Neural cell (in vitro differentiated cells): Measurements from ENCODE around the gene CHRNA9. TPM values are rescaled to one million over a fixed set of nuclear protein-coding genes. Genes with fewer than 3 reads are reported as not detected.

Source experiments
- H2AFZ ChIP-seq: fragments of 200-600, 300-800 bp; sonication (generic), shearing (Covaris generic); 2 replicates; pipeline ENCODE4 v1.6.0; 2014; ENCODE audit warnings: low read depth, mild to moderate bottlenecking, antibody characterized with exemption, low read length, moderate library complexity
- H3F3A ChIP-seq: fragments of 200-600 bp; shearing (Covaris generic); 2 replicates; pipeline ENCODE4 v1.6.1; 2016; ENCODE audit warnings: mild to moderate bottlenecking, moderate library complexity, mixed read lengths, antibody characterized with exemption, low read length; ENCODE audit not compliant: insufficient read depth, poor library complexity, severe bottlenecking
- H3K27ac ChIP-seq: fragments of 200-600, 300-800 bp; sonication (generic), shearing (Covaris generic); 2 replicates; pipeline ENCODE4 v1.5.1; 2014; ENCODE audit warnings: mild to moderate bottlenecking, low read length, moderate library complexity
- H3K27me3 ChIP-seq: fragments of 300-800, 200-600 bp; sonication (generic), shearing (Covaris generic); 2 replicates; pipeline ENCODE4 v1.6.0; 2014; ENCODE audit warnings: mild to moderate bottlenecking, low read depth, low read length, moderate library complexity; ENCODE audit not compliant: insufficient read depth
- H3K36me3 ChIP-seq: fragments of 300-800, 200-600 bp; sonication (generic), shearing (Covaris generic); 2 replicates; pipeline ENCODE4 v1.5.1; 2014; ENCODE audit warnings: mild to moderate bottlenecking, antibody characterized with exemption, low read length, moderate library complexity; ENCODE audit not compliant: insufficient read depth
- H3K4me2 ChIP-seq: fragments of 300-800, 200-600 bp; sonication (generic), shearing (Covaris generic); 2 replicates; pipeline ENCODE4 v1.6.0; 2014; ENCODE audit warnings: mild to moderate bottlenecking, low read length
- H3K4me3 ChIP-seq: fragments of 300-800, 200-600 bp; sonication (generic), shearing (Covaris generic); 2 replicates; pipeline ENCODE4 v1.5.1; 2014; ENCODE audit warnings: mild to moderate bottlenecking, low read length, moderate library complexity
- H3K79me2 ChIP-seq: fragments of 200-600 bp; shearing (Covaris generic); replicated peaks from 2 replicates; pipeline ENCODE4 v1.6.0; 2014; ENCODE audit warnings: mild to moderate bottlenecking, low read length, moderate library complexity; ENCODE audit not compliant: insufficient read depth
- H3K9ac ChIP-seq: fragments of 300-800, 200-600 bp; sonication (generic), shearing (Covaris generic); 2 replicates; pipeline ENCODE4 v1.6.1; 2016; ENCODE audit warnings: mild to moderate bottlenecking, low read length, mixed read lengths
- H3K9me2 ChIP-seq: fragments of 200-600 bp; shearing (Covaris generic); 2 replicates; pipeline ENCODE4 v1.6.1; 2016; ENCODE audit warnings: mild to moderate bottlenecking, low read length, mixed read lengths; ENCODE audit not compliant: insufficient read depth
- H3K9me3 ChIP-seq: fragments of 200-600, 300-800 bp; sonication (generic), shearing (Covaris generic); 2 replicates; pipeline ENCODE4 v1.6.1; 2016; ENCODE audit warnings: mild to moderate bottlenecking, mixed run types, low read length, moderate library complexity, mixed read lengths
- H4K20me1 ChIP-seq: fragments of 200-600 bp; shearing (Covaris generic); 2 replicates; pipeline ENCODE4 v1.6.1; 2016; ENCODE audit warnings: mild to moderate bottlenecking, mixed run types; ENCODE audit not compliant: insufficient read depth
- EP300 ChIP-seq: fragments of 450-650 bp; conservative IDR thresholded peaks from 2 replicates; pipeline ENCODE4 v1.6.1; 2014; ENCODE audit warnings: antibody characterized with exemption, mild to moderate bottlenecking, moderate library complexity; ENCODE audit not compliant: poor library complexity, severe bottlenecking
- EZH2 ChIP-seq: fragments of 200-600, 300-800 bp; shearing (Covaris generic), sonication (generic); IDR thresholded peaks from 2 replicates; pipeline ENCODE4 v1.6.1; 2014; ENCODE audit warnings: antibody characterized with exemption, low read length, borderline replicate concordance, mild to moderate bottlenecking; ENCODE audit not compliant: insufficient read depth, poor library complexity, severe bottlenecking
- MXI1 ChIP-seq: fragments of 450-650 bp; conservative IDR thresholded peaks from 2 replicates; pipeline ENCODE4 v1.6.1; 2014; ENCODE audit warnings: antibody characterized with exemption, mild to moderate bottlenecking; ENCODE audit not compliant: poor library complexity, severe bottlenecking
- POLR2AphosphoS5 ChIP-seq: IDR thresholded peaks from 2 replicates; pipeline ENCODE4 v1.6.1; 2012
- RAD21 ChIP-seq: fragments of 450-650 bp; conservative IDR thresholded peaks from 2 replicates; pipeline ENCODE4 v1.6.1; 2014; ENCODE audit warnings: antibody characterized with exemption, mild to moderate bottlenecking, moderate library complexity
- SMC3 ChIP-seq: fragments of 450-650 bp; conservative IDR thresholded peaks from 2 replicates; pipeline ENCODE4 v1.6.1; 2014; ENCODE audit warnings: antibody characterized with exemption, mild to moderate bottlenecking, moderate library complexity; ENCODE audit not compliant: poor library complexity
- TAF1 ChIP-seq: IDR thresholded peaks from 2 replicates; pipeline ENCODE4 v1.6.1; 2012; ENCODE audit warnings: low read depth
- polyA plus RNA-seq: library from polyadenylated mRNA; depleted of rRNA; stranded (reverse); fragments of >200 nt; gene quantifications from 2 replicates; pipeline ENCODE4 v1.2.3, GENCODE V29; 2014
- TF ChIP-seq, protein P1 (sequence below): IDR thresholded peaks from 2 replicates; pipeline ENCODE4 v1.6.1; 2012; ENCODE audit warnings: borderline replicate concordance
- TF ChIP-seq, protein P2 (sequence below): fragments of 450-650 bp; IDR thresholded peaks from 2 replicates; pipeline ENCODE4 v1.5.1; 2014; ENCODE audit warnings: antibody characterized with exemption, mild to moderate bottlenecking, moderate library complexity; ENCODE audit not compliant: poor library complexity, severe bottlenecking

Gene CHRNA9
- polyA plus RNA-seq, 1 donor from 2014 or later: 0.10 TPM

DNA sequence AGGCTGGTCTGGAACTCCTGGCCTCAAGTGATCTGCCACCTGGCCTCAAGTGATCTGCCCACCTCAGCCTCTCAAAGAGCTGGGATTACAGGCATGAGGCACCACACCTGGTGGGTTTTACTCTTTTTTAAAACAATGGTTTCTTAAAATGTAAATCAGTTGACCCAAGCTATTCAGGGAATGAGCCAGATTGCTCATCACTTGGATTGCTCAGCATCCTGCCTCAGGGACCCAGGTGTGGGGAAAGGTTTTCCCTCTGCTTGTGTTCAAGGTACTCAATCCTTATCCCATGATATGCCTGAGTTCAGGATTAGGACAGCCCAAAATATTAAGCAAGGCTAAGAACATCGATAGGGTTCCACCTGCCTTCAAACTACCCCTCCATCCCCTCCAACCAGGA lies 67.4 kb downstream of the CHRNA9 start:
- H3K27me3 ChIP-seq: no peaks in the 10 kb centered on the region
- no peaks in the 10 kb centered on the region for H3K9me2 ChIP-seq
- TF ChIP-seq, protein P1, sequence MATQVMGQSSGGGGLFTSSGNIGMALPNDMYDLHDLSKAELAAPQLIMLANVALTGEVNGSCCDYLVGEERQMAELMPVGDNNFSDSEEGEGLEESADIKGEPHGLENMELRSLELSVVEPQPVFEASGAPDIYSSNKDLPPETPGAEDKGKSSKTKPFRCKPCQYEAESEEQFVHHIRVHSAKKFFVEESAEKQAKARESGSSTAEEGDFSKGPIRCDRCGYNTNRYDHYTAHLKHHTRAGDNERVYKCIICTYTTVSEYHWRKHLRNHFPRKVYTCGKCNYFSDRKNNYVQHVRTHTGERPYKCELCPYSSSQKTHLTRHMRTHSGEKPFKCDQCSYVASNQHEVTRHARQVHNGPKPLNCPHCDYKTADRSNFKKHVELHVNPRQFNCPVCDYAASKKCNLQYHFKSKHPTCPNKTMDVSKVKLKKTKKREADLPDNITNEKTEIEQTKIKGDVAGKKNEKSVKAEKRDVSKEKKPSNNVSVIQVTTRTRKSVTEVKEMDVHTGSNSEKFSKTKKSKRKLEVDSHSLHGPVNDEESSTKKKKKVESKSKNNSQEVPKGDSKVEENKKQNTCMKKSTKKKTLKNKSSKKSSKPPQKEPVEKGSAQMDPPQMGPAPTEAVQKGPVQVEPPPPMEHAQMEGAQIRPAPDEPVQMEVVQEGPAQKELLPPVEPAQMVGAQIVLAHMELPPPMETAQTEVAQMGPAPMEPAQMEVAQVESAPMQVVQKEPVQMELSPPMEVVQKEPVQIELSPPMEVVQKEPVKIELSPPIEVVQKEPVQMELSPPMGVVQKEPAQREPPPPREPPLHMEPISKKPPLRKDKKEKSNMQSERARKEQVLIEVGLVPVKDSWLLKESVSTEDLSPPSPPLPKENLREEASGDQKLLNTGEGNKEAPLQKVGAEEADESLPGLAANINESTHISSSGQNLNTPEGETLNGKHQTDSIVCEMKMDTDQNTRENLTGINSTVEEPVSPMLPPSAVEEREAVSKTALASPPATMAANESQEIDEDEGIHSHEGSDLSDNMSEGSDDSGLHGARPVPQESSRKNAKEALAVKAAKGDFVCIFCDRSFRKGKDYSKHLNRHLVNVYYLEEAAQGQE: no peak
- TF ChIP-seq MXI1: no peak
- TF ChIP-seq RAD21: no peak
- no peak for TF ChIP-seq POLR2AphosphoS5
- no peak for TF ChIP-seq EP300
- TF ChIP-seq EZH2: no peak
- TF ChIP-seq TAF1: no peak
- no peak for TF ChIP-seq SMC3
- TF ChIP-seq, protein P2, sequence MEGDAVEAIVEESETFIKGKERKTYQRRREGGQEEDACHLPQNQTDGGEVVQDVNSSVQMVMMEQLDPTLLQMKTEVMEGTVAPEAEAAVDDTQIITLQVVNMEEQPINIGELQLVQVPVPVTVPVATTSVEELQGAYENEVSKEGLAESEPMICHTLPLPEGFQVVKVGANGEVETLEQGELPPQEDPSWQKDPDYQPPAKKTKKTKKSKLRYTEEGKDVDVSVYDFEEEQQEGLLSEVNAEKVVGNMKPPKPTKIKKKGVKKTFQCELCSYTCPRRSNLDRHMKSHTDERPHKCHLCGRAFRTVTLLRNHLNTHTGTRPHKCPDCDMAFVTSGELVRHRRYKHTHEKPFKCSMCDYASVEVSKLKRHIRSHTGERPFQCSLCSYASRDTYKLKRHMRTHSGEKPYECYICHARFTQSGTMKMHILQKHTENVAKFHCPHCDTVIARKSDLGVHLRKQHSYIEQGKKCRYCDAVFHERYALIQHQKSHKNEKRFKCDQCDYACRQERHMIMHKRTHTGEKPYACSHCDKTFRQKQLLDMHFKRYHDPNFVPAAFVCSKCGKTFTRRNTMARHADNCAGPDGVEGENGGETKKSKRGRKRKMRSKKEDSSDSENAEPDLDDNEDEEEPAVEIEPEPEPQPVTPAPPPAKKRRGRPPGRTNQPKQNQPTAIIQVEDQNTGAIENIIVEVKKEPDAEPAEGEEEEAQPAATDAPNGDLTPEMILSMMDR: no peak
- H3K9ac ChIP-seq: no peak overlapping the region
- H3K4me3 ChIP-seq: no peak overlapping the region
- no peak overlapping the region for H3K27ac ChIP-seq
- H2AFZ ChIP-seq: no peak overlapping the region
- H3F3A ChIP-seq: no peaks in the 10 kb centered on the region
- H3K36me3 ChIP-seq: no peaks in the 10 kb centered on the region
- no peaks in the 10 kb centered on the region for H3K79me2 ChIP-seq
- H3K9me3 ChIP-seq: no peaks in the 10 kb centered on the region
- no peak overlapping the region for H3K4me2 ChIP-seq
- no peaks in the 10 kb centered on the region for H4K20me1 ChIP-seq

DNA sequence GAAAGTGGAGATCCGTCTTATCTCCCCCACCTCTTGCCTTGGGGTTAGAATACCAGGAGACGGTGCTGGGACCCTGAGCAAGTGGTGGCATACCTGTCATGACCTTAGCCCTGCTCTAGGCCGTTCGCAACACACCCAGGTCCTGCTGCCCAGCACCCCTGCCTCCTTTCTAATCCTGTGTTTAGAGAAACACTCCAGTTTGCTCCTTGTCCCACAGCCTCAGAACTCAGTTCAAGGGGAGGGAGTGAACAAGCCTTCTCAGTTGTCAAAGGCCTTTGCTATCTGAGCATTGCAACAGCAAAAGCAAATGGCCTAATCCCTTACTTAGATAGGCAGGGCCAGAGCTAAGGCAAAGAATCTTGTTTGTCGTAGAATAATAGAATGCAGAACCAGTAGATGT lies 67.9 kb downstream of the CHRNA9 start:
- no peak overlapping the region for H3K4me3 ChIP-seq
- no peaks in the 10 kb centered on the region for H3F3A ChIP-seq
- H3K79me2 ChIP-seq: no peaks in the 10 kb centered on the region
- no peak overlapping the region for H2AFZ ChIP-seq
- no peak overlapping the region for H3K27ac ChIP-seq
- H3K9ac ChIP-seq: no peak overlapping the region
- H3K9me3 ChIP-seq: no peaks in the 10 kb centered on the region
- H3K4me2 ChIP-seq: no peak overlapping the region
- H3K27me3 ChIP-seq: no peaks in the 10 kb centered on the region
- no peak for TF ChIP-seq TAF1
- TF ChIP-seq POLR2AphosphoS5: no peak
- no peak for TF ChIP-seq EZH2
- TF ChIP-seq, protein P1: no peak
- TF ChIP-seq, protein P2: no peak
- TF ChIP-seq RAD21: no peak
- no peak for TF ChIP-seq MXI1
- no peaks in the 10 kb centered on the region for H3K9me2 ChIP-seq
- H3K36me3 ChIP-seq: no peaks in the 10 kb centered on the region
- no peaks in the 10 kb centered on the region for H4K20me1 ChIP-seq
